ENCODE measurements around the gene PPP1R13B.

GRCh38 chr14:103859416-103860202 is 12.2 kb upstream of the PPP1R13B start:
- TF ChIP-seq CTCF (IDR thresholded peaks at IDR 0.05; ENCODE audit: low read length), result no peak
- TF ChIP-seq EZH2 (IDR thresholded peaks at IDR 0.05; ENCODE audit: borderline replicate concordance, low read length), result no peak
